ENCODE data around the gene RTL10.
A peak's percentile ranks its signal among the peaks of the same experiment; 100 is the strongest.

Gene RTL10

DNA sequence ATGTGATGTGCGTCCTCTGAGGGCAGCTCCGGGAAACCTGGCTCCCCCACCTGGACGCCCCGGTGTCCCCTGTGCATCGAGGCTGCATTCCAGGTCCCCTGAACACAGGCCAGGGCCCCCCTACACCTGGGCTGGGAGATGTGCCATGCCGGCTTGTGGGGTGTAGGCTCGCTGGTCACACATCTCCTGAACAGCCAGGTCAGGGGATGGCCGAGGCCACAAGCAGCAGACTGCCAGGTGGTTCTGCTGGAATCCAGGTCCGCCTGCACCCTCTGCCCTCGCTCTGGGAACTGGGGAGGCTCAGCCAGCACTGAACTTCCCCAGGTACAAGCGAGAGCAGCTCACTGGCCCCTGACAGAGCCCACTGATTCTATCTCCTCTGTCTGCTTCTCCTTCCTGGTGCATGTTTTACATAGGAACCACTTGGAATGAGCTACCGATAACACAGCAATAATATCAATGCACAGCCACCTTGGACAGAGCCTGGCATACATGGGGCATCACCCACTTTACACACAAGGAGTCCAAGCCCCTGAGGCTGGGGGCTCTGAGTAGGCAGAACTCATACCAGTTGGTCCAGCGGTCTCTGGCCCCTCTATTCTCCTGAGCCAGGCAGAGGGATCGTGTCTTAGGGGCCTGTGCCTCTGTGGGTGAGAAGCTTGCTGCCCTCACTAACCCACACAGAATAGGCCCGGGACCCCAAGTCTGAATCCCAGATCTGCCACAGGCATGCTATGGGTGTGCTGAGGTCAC lies 47.3 kb downstream of the RTL10 start:
- no peak for DNase-seq

DNA sequence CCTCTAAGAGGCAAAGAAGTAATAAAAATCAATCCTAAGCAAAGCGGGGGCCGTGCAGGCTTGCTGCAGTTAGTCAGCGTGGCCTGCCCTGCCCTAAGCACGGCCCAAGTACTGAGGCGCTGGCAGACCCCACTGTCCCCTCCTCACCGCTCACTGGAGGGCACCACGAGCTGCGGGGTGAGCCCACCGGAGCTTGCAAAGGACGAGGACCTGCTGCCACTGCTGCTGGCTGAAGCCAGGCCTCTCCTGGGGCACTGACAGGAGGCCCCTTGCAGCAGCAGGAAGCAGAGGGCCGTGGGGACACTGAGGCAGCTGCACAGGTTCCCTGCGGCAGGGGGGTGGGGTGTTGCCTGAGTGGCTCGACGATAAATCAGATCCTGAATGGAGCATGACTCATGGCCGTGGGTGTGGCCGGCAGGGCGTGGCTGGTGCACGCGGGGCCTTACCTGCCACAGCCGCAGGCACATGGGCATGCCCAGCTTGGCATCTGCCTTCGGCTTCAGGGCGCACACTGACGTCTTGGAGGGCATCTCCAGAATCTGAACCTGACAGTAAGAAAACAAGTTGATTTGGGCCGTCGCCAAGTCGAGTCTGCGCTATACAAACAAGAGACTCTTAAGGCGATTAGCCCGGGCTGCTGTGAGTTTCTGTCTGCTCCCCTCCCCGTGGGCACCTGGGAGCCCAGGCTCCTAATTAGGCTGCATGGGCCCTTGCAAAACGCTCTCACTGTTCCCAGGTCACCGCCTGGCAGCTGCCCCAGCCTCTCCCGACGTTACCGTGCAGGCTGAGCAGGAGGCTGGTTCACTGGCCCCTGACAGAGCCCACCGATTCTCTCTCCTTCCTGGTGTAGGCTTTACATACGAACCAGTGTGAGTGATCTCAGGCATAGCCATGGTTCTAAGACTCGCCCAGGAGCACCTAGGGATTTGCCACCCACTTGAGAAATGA lies 48.2 kb downstream of the RTL10 start:
- DNase-seq = peak; percentile 95

DNA sequence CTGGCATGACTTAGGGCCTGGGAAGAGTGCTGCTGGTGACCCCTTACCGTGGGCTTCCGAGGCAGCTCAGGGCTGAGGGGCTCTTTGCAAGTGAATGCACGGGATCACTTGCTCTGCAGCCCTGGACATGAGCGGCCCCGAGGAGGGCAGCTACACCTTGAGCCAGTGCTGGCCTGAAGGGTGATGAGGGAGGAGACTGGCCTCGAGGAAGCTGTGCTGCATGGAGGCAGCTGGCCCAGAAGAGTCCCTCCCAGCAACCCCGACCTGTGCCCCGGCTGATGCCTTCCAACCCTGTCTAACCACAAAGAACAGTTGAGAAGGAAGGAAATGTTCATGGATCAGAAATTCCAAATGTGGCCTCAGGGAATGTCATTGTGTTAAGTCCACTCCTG lies 48.9 kb downstream of the RTL10 start:
- no peak for DNase-seq

Data from NCI-H82 (cell line).